Measurements from ENCODE around the gene FAF1. TPM values are rescaled to one million over a fixed set of nuclear protein-coding genes. Genes with fewer than 3 reads are reported as not detected.
"Not testable (repeated sequence)": the region's sequence is repeated elsewhere in the genome, so short reads cannot be mapped to it uniquely, and the experiment has no call there.

FAF1 gene
- total and polyA plus RNA-seq, 8 donors, result 47.4 to 58.3 (median 53.2) TPM

DNA sequence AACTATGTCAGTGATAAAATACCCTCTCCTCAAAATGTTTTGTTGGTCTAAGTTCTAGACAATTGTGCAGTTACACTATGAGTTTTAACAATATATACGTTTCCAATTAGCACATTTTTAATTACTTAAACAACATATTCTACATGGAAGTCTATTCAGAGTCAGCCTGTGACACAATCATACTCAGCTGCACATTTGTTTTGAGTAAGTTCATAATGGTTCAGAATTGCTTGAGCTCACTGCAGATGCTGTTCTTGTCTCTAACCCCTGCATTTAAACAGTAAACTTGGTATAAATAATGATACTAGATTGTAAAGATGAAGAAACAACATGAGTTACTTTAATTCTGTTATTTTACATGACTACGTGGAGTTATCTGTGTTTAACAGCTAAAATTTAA is 40.6 kb upstream of the FAF1 start:
- intact Hi-C loops (cut with DNase I), result no loop called here
- H3K27ac ChIP-seq, result no peak overlapping the region
- TF ChIP-seq, protein P1, sequence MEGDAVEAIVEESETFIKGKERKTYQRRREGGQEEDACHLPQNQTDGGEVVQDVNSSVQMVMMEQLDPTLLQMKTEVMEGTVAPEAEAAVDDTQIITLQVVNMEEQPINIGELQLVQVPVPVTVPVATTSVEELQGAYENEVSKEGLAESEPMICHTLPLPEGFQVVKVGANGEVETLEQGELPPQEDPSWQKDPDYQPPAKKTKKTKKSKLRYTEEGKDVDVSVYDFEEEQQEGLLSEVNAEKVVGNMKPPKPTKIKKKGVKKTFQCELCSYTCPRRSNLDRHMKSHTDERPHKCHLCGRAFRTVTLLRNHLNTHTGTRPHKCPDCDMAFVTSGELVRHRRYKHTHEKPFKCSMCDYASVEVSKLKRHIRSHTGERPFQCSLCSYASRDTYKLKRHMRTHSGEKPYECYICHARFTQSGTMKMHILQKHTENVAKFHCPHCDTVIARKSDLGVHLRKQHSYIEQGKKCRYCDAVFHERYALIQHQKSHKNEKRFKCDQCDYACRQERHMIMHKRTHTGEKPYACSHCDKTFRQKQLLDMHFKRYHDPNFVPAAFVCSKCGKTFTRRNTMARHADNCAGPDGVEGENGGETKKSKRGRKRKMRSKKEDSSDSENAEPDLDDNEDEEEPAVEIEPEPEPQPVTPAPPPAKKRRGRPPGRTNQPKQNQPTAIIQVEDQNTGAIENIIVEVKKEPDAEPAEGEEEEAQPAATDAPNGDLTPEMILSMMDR (IDR thresholded peaks at IDR 0.05), result no peak
- H3K4me3 ChIP-seq, result no peak overlapping the region
- no peak for ATAC-seq
- H3K27me3 ChIP-seq, result no peaks in the 10 kb centered on the region
- H3K36me3 ChIP-seq, result no peaks in the 10 kb centered on the region
- H3K4me1 ChIP-seq, result no peaks in the 10 kb centered on the region
- no peaks in the 10 kb centered on the region for H3K9me3 ChIP-seq
- DNase-seq, result no peak

DNA sequence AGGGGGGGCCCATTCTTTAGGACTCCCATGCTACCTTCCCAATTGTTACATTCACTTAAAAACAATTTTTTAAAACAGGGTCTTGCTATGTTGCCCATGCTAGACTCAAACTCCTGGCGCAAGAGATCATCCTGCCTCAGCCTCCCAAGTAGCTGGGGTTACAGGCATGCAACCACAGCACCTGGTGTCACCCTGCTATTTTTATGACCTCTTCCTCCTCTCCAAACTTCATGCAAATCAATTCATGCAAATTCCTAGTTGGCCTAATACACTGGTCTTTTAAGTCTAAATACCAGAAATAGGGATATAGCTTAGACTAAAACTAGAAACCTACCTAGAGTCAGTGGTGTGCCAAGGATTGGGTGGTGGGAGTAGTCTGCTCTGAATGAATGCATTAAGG is 40.1 kb upstream of the FAF1 start:
- TF ChIP-seq, protein P1 (IDR thresholded peaks at IDR 0.05), result no peak
- ATAC-seq, result no peak
- no peak for DNase-seq
- Histone ChIP-seq H3K4me3 (no peak overlapping the region), H3K27me3 (no peaks in the 10 kb centered on the region), H3K9me3 (no peaks in the 10 kb centered on the region), H3K4me1 (no peaks in the 10 kb centered on the region), H3K36me3 (no peaks in the 10 kb centered on the region), H3K27ac (no peak overlapping the region)
- intact Hi-C loops (cut with DNase I), result no loop called here

DNA sequence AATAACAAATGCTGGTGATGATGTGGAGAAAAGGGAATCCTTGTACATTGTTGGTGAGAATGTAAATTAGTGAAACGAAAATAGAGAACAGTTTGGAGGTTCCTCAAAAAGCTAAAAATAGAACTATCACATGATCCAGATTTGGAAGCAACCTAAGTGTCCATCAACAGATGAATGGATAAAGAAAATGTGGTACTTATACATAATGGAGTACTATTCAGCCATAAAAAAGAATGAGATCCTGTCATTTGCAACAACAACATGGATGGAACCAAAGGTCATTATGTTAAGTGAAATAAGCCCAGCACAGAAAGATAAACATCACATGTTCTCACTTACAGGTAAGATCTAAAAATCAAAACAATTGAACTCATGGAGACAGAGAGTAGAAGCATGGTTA is 39.3 kb upstream of the FAF1 start:
- H3K9me3 ChIP-seq; H3K27me3 ChIP-seq; H3K4me3 ChIP-seq; ATAC-seq; intact Hi-C loops (cut with DNase I); H3K36me3 ChIP-seq; H3K27ac ChIP-seq; DNase-seq; H3K4me1 ChIP-seq: not testable (repeated sequence)

DNA sequence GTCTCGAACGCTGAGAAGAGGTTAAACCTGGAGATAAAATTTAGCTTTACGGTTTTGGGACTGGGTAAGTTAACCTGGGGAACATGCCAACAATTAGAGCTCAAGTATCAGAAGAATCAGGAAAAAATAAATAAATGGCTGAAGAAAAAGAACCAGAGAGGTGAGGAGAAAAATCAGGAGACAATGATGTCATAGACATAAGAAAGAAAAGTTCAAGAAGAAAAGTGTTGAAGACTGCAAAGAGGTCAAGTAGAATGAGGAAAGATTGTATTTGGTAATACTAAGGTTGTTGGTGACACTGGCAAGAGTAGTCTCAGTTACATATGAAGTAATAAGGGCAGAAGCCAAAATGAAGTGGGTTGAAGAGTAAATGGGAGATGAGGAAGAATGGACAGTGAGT is 36.0 kb upstream of the FAF1 start:
- Histone ChIP-seq H3K27ac (no peak overlapping the region), H3K27me3 (no peaks in the 10 kb centered on the region), H3K4me3 (no peak overlapping the region), H3K4me1 (no peaks in the 10 kb centered on the region), H3K9me3 (no peaks in the 10 kb centered on the region), H3K36me3 (no peaks in the 10 kb centered on the region)
- TF ChIP-seq, protein P1 (IDR thresholded peaks at IDR 0.05), result no peak
- no peak for DNase-seq
- intact Hi-C loops (cut with DNase I), result no loop called here
- no peak for ATAC-seq

DNA sequence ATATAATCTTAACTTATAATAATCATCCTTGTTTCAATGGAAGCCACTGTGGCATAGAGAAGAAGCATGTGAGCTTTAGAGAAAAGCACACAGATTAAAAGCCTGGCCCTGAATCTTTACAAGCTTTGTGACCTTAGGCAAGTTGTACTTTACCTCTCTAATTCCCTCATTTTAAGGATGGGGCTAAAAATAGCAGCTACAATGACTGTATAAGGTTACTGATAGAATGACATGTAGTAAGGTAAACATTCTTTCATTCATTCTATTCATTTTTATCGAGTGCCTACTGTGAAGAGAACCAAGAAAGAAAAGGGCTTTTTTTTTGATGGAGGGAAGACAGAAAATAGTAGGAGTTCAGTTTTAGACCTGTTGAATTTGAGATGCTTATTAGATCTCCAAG is 35.6 kb upstream of the FAF1 start:
- Histone ChIP-seq H3K9me3 (no peaks in the 10 kb centered on the region), H3K4me1 (no peaks in the 10 kb centered on the region), H3K4me3 (no peak overlapping the region), H3K36me3 (no peaks in the 10 kb centered on the region), H3K27ac (no peak overlapping the region), H3K27me3 (no peaks in the 10 kb centered on the region)
- TF ChIP-seq, protein P1 (IDR thresholded peaks at IDR 0.05), result no peak
- DNase-seq (no peak), ATAC-seq (no peak)
- intact Hi-C loops (cut with DNase I), result no loop called here

DNA sequence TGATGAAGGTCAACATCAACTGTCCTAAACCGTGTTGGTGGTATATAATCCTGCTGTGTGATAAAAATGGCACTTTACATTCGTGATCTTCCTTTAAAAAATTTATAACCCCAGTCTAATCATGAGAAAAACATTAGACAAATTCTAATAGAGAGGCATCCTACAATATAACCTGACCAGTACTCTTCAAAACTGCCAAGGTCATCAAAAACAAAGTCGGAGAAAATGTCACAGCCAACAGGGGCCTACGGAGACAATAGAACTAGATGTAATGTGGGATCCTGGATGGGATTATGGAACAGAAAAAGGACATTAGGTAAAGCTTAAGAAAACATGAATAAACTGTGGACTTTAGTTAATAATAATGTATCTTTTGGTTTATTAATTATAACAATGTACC is 34.9 kb upstream of the FAF1 start:
- no peaks in the 10 kb centered on the region for H3K9me3 ChIP-seq
- DNase-seq (no peak), ATAC-seq (no peak)
- no peak overlapping the region for H3K27ac ChIP-seq
- no peaks in the 10 kb centered on the region for H3K36me3 ChIP-seq
- no peaks in the 10 kb centered on the region for H3K4me1 ChIP-seq
- intact Hi-C loops (cut with DNase I), result no loop called here
- H3K4me3 ChIP-seq, result no peak overlapping the region
- TF ChIP-seq, protein P1 (IDR thresholded peaks at IDR 0.05), result no peak
- H3K27me3 ChIP-seq, result no peaks in the 10 kb centered on the region
